GM12891 (cell line): ENCODE data around the gene AP4M1.

Source experiments
- PAX5 ChIP-seq: IDR thresholded peaks from 2 replicates; pipeline ENCODE4 v1.6.1; 2011; ENCODE audit warnings: low read length, moderate library complexity, mild to moderate bottlenecking; ENCODE audit not compliant: insufficient read depth, severe bottlenecking
- POLR2A ChIP-seq: IDR thresholded peaks from 2 replicates; pipeline ENCODE4 v1.6.1; 2011; ENCODE audit warnings: low read depth, low read length, control low read depth
- POLR2AphosphoS5 ChIP-seq: IDR thresholded peaks from 2 replicates; pipeline ENCODE4 v1.6.1; 2011; ENCODE audit warnings: low read depth, low read length, control low read depth
- TAF1 ChIP-seq: IDR thresholded peaks from 2 replicates; pipeline ENCODE4 v1.6.1; 2011; ENCODE audit warnings: low read depth, low read length, control low read depth

DNA sequence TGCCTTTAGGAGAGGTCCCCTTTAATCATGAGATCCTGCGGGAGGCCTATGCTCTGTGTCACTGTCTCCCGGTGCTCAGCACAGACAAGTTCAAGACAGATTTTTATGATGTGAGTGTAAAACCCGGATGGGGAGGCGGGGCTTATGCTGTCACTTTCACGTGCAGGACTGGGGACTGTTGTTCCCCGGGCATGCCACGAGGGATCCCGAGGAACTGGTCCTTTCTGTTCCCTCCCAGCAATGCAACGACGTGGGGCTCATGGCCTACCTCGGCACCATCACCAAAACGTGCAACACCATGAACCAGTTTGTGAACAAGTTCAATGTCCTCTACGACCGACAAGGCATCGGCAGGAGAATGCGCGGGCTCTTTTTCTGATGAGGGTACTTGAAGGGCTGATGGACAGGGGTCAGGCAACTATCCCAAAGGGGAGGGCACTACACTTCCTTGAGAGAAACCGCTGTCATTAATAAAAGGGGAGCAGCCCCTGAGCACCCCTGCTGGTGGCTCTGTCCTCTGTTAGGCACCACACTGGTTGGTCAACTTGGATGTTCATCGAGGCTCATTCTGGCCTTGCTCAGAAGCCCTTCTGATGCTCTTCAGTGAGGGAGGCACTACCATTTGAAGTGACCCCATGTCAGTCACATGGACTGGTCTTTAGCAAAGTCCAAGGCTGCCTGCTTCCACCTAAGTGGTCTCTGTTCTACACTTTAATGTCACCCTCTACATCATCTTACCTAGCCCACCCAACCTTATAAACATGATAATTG lies 9.8 kb upstream of the AP4M1 start:
- TF ChIP-seq TAF1 (no peak), POLR2A (peak; percentile 65; the same call in 1 of the 2 replicates), POLR2AphosphoS5 (peak; percentile 83), PAX5 (no peak)
